Measurements from ENCODE around the gene OR10V1.

The OR10V1 gene

GRCh38 chr11:59671471-59671870 lies 42.2 kb downstream of the OR10V1 start:
- DNase-seq (ENCODE audit: low read depth, low spot score) = no peak
- no peak overlapping the region for H3K27ac ChIP-seq

DNA sequence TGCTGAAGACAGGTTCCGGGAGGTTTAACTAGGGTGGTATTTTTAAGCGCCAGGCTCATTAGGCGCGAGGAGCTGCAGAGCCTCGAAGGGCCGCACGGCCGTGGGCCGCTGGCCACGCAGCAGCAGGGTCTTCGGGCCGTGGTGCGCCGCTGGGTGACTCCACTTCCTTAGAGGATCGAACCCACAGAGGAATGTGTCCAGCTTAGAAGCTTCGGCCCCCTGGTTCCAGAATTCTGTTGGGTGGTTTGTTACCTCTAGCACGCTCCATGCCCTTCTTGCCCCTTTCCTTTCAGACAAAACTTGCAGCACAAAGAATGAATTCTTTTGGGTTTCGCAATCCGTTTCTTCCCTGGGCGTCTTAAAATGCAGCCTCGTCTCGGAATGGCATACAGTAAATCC lies 44.0 kb downstream of the OR10V1 start:
- peak overlapping the region; percentile 94 for H3K27ac ChIP-seq
- no peak for DNase-seq (ENCODE audit: low read depth, low spot score)

DNA sequence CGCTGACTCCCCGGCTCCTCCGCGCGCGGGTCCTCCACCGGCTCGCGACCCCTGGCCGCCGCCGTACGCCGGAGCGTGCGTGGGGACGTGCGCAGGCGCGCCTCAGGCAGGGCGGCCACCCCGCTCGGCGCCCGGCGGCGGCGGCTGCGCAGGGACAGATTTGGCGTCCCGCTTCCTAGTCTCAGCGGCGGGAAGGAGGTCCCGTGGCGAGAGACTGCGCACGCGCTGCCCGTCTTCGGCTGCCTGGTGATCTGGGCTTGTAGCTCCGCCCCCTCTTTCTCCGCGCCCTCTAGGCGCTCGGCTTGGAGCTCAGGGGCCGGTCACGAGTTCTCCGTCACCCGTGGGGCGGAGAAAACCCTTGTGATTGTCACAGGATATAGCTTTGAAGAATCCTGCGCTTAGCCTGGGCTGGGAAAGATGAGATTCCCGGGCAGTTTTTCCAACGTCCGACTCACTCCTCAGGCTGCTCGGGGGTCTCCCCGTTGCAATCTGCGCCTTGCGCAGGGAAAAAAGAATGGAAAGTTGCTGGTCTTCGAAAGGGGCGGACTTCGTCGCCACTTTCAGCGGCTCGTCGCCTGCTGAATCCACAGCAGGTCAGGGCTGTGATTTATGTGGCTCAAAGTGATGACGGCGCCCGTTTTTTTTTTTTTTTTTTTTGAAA lies 44.6 kb downstream of the OR10V1 start, which contains the start of gene PATL1:
TSS of gene PATL1 (minus strand) at position 88 of the 661 bp plus-strand sequence. CDS start 142 bp downstream, outside the sequence.
- peak; percentile 85 for DNase-seq (ENCODE audit: low read depth, low spot score)
- peak within 1 kb of the TSS; percentile 94 for H3K27ac ChIP-seq

DNA sequence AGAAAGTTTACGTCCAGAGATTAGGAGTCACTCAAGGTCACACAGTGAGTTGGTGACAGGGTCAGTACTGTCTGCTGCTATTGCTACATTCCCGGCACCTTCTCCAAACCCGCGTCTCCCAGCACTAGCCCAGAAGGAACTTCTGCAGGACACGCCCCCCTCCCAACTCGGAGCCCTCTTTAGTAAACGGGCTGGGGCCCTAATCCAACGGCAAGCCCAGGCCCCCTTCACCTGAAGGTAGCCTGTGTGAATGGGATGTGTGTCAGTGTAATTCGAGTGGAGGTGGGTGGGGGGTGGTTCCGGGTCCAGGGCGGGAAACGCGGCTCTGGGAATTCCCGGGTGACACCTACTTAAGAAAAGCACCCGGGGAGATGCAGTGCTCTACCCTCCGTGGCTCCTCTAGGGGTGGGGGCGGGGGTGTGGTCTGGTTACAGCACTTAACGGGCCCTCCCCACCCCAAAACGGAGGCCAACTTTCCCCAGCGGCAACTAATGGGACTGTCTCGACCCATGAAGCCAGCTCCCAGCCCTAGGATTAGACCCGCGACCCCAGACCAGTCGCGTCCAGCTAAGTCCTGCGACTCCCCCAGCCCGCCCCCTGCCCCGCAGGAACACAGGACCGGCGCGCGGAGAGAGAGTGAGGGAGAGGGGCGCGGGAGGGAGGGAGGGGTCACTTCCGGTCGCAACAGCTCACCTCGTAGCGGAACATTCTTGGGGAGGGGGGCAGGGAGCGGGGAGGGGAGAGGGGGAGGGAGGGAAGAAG lies 45.3 kb downstream of the OR10V1 start:
- DNase-seq (ENCODE audit: low read depth, low spot score) = no peak
- peak overlapping the region; percentile 94 for H3K27ac ChIP-seq

DNA sequence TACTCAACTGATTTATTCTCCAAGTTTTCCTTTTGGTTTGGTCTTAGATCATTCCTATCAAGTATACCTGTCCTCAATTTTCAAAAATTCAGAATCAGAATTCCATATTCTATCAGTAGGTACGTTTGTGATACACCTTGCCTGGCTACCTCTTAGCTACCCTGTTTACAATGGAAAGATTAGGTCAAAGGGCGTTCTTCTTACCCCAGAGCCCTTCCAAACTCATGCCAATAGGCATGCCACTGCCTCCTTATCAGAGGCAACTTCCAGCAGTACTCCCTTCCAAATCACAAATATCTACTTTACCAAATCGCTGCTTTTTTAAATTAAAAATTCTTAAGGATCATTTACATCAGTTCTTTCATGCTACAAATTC lies 45.8 kb downstream of the OR10V1 start:
- H3K27ac ChIP-seq = peak overlapping the region; percentile 94
- DNase-seq (ENCODE audit: low read depth, low spot score) = no peak

- H3K27ac ChIP-seq = peak overlapping the region; percentile 94
- no peak for DNase-seq (ENCODE audit: low read depth, low spot score)
These were observed 46.7 kb downstream of the OR10V1 start for GRCh38 chr11:59666969-59667368.

Data from epithelial cell of prostate (primary cell).